A549 (cell line): Measurements from ENCODE around the gene RCBTB2. TPM values are rescaled to one million over a fixed set of nuclear protein-coding genes. Genes with fewer than 3 reads are reported as not detected.

Experiments used
- ATAC-seq, 2 experiments: fragments of 200-7000 bp in 1 of 2; fragments of >200 bp in 1 of 2; cut with Nextera tagmentation in 1 of 2; cut with Tn5 transposase in 1 of 2; 3 replicates each; pipeline versions ENCODE4 v1.8.0 to v1.9.1; 2018 to 2020; ENCODE audit warnings: mild to moderate bottlenecking in 1 of 2, moderate library complexity in 1 of 2
- CTCF ChIA-PET: fragments of 300-600 bp; sonication (Branson Sonifier 250); formaldehyde crosslinking; extraction: SDS; loops from one replicate; lab custom pipeline; 2021; ENCODE audit warnings: antibody characterized with exemption, inconsistent platforms; lab: Yijun Ruan, JAX
- POLR2A ChIA-PET: fragments of 350-600 bp; formaldehyde crosslinking; extraction: SDS; loops from one replicate; lab custom pipeline; 2021; ENCODE audit warnings: antibody characterized with exemption, inconsistent platforms; lab: Yijun Ruan, JAX
- DNase-seq, 2 experiments: peaks; one replicate each; pipeline versions ENCODE4 v3.0.0 to v3.0.0-alpha.2; 2011 to 2016; ENCODE audit warnings: low read depth in 1 of 2, low spot score in 1 of 2
- FAIRE-seq: peaks from 2 replicates; lab custom pipeline; 2011; peaks lifted over from hg19 to GRCh38; lab: Jason Lieb, UNC
- H3K27ac ChIP-seq, 2 experiments: fragments of >200 bp; sonication (Bioruptor Twin); formaldehyde crosslinking; 3 replicates each; pipeline ENCODE4 v1.5.1; 2016 to 2017
- H3K4me1 ChIP-seq: fragments of >200 bp; sonication (Bioruptor Twin); formaldehyde crosslinking; 3 replicates; pipeline ENCODE4 v1.6.1; 2016
- H3K4me2 ChIP-seq: fragments of >200 bp; sonication (Bioruptor Twin); formaldehyde crosslinking; 3 replicates; pipeline ENCODE4 v1.6.1; 2016
- H3K4me3 ChIP-seq: fragments of >200 bp; sonication (Bioruptor Twin); formaldehyde crosslinking; 3 replicates; pipeline ENCODE4 v1.5.1; 2016
- H3K9me3 ChIP-seq: fragments of >200 bp; sonication (Bioruptor Twin); formaldehyde crosslinking; 3 replicates; pipeline ENCODE4 v1.6.1; 2016
- CBX2 ChIP-seq: fragments of 200-600 bp; sonication (generic); IDR thresholded peaks from 2 replicates; pipeline ENCODE4 v1.6.1; 2016; ENCODE audit warnings: low read depth, mild to moderate bottlenecking, borderline replicate concordance
- CBX8 ChIP-seq: fragments of 200-600 bp; sonication (generic); IDR thresholded peaks from 2 replicates; pipeline ENCODE4 v1.6.1; 2016
- CEBPB ChIP-seq, 2 experiments: fragments of >200 bp in 1 of 2; sonication (Bioruptor Twin) in 1 of 2; formaldehyde crosslinking in 1 of 2; IDR thresholded peaks; 2 replicates each; pipeline ENCODE4 v1.6.1; 2012 to 2016
- CHD2 ChIP-seq: fragments of 150-350 bp; IDR thresholded peaks from 2 replicates; pipeline ENCODE4 v1.6.1; 2014; ENCODE audit warnings: low read length; ENCODE audit not compliant: partially characterized antibody
- CHD4 ChIP-seq: fragments of 200-600 bp; sonication (generic); IDR thresholded peaks from 2 replicates; pipeline ENCODE4 v1.6.1; 2016; ENCODE audit warnings: antibody characterized with exemption, mild to moderate bottlenecking, borderline replicate concordance
- ELK1 ChIP-seq: fragments of 150-350 bp; IDR thresholded peaks from 2 replicates; pipeline ENCODE4 v1.6.1; 2014; ENCODE audit warnings: low read depth, mild to moderate bottlenecking, low read length
- EP300 ChIP-seq, 2 experiments: fragments of >200 bp; sonication (Bioruptor Twin); formaldehyde crosslinking; IDR thresholded peaks; 2 replicates in 1 of 2; 3 replicates in 1 of 2; pipeline ENCODE4 v1.6.1; 2016 to 2017
- ESRRA ChIP-seq: fragments of 150-350 bp; IDR thresholded peaks from 2 replicates; pipeline ENCODE4 v1.6.1; 2014; ENCODE audit warnings: mild to moderate bottlenecking, low read length, borderline replicate concordance
- FOSB ChIP-seq: fragments of 250-450 bp; sonication (Bioruptor Pico); IDR thresholded peaks from 2 replicates; pipeline ENCODE4 v1.5.0; 2020; ENCODE audit warnings: mild to moderate bottlenecking, moderate library complexity
- FOXS1 ChIP-seq: fragments of 250-450 bp; sonication (Bioruptor Pico); IDR thresholded peaks from 2 replicates; pipeline ENCODE4 v1.5.0; 2020; ENCODE audit warnings: mild to moderate bottlenecking, moderate library complexity
- HES2 ChIP-seq: fragments of >200 bp; sonication (Bioruptor Twin); formaldehyde crosslinking; IDR thresholded peaks from 2 replicates; pipeline ENCODE4 v1.6.1; 2016
- HEYL ChIP-seq: fragments of 250-450 bp; sonication (Bioruptor Pico); IDR thresholded peaks from 2 replicates; pipeline ENCODE4 v1.8.0; 2021; ENCODE audit warnings: mild to moderate bottlenecking, moderate library complexity
- HOXA7 ChIP-seq: fragments of 250-450 bp; sonication (Bioruptor Pico); IDR thresholded peaks from 2 replicates; pipeline ENCODE4 v1.5.0; 2020; ENCODE audit warnings: mild to moderate bottlenecking, moderate library complexity
- HOXB13 ChIP-seq: fragments of 250-450 bp; sonication (Bioruptor Pico); IDR thresholded peaks from 2 replicates; pipeline ENCODE4 v1.5.0; 2020; ENCODE audit warnings: low read depth, mild to moderate bottlenecking, moderate library complexity
- HOXB5 ChIP-seq: fragments of 250-450 bp; sonication (Bioruptor Pico); IDR thresholded peaks from 2 replicates; pipeline ENCODE4 v1.5.0; 2020; ENCODE audit warnings: mild to moderate bottlenecking, moderate library complexity
- KDM1A ChIP-seq: fragments of 200-600 bp; sonication (generic); IDR thresholded peaks from 2 replicates; pipeline ENCODE4 v1.6.1; 2016; ENCODE audit warnings: low read depth, mild to moderate bottlenecking
- MAZ ChIP-seq: fragments of 150-350 bp; IDR thresholded peaks from 2 replicates; pipeline ENCODE4 v1.6.1; 2014; ENCODE audit warnings: antibody characterized with exemption, low read depth, low read length, borderline replicate concordance
- NFE2L2 ChIP-seq: fragments of 150-350 bp; conservative IDR thresholded peaks from 2 replicates; pipeline ENCODE4 v1.6.1; 2014; ENCODE audit warnings: low read length
- NPAS2 ChIP-seq: fragments of 250-450 bp; sonication (Bioruptor Pico); IDR thresholded peaks from 2 replicates; pipeline ENCODE4 v1.8.0; 2022; ENCODE audit warnings: mild to moderate bottlenecking, moderate library complexity, borderline replicate concordance
- PBX3 ChIP-seq: IDR thresholded peaks from 2 replicates; pipeline ENCODE4 v1.6.1; 2012
- POLR2A ChIP-seq: IDR thresholded peaks from 2 replicates; pipeline ENCODE4 v1.6.1; 2012; ENCODE audit warnings: mild to moderate bottlenecking, low read length
- RCOR1 ChIP-seq: fragments of 150-350 bp; IDR thresholded peaks from 2 replicates; pipeline ENCODE4 v1.6.1; 2014; ENCODE audit warnings: antibody characterized with exemption, low read length, low read depth
- RNF2 ChIP-seq: fragments of 200-600 bp; sonication (generic); IDR thresholded peaks from 2 replicates; pipeline ENCODE4 v1.6.1; 2016; ENCODE audit warnings: low read depth, mild to moderate bottlenecking, antibody characterized with exemption, moderate library complexity, borderline replicate concordance
- SMC3 ChIP-seq: fragments of >200 bp; sonication (Bioruptor Twin); formaldehyde crosslinking; IDR thresholded peaks from 3 replicates; pipeline ENCODE4 v1.6.1; 2018; ENCODE audit warnings: inconsistent platforms
- TFCP2L1 ChIP-seq: fragments of 250-450 bp; sonication (Bioruptor Pico); IDR thresholded peaks from 2 replicates; pipeline ENCODE4 v1.5.0; 2021; ENCODE audit warnings: mild to moderate bottlenecking
- ZNF302 ChIP-seq: fragments of 250-450 bp; sonication (Bioruptor Pico); IDR thresholded peaks from 2 replicates; pipeline ENCODE4 v1.9.0; 2021; ENCODE audit warnings: inconsistent platforms, mild to moderate bottlenecking, moderate library complexity
- WGBS: methylation state at CpG from one replicate; pipeline ENCODE4 v1.1.6; 2017; ENCODE audit errors: missing lambda C conversion rate; 5-methylcytosine and 5-hydroxymethylcytosine counted together
- polyA plus RNA-seq, 4 experiments: library from polyadenylated mRNA; depleted of rRNA in 3 of 4; stranded (reverse); fragments of >200 nt; fragmentation: RNase III in 1 of 4; extraction: RNeasy Plus Mini Kit Qiagen cat#74134 plus additional on column Dnase treatment in 1 of 4; gene quantifications; 2 replicates in 3 of 4; 3 replicates in 1 of 4; pipeline ENCODE4 v1.2.3, GENCODE V29; 2011 to 2017
- TF ChIP-seq, protein P1 (sequence below): fragments of >200 bp; sonication (Bioruptor Twin); formaldehyde crosslinking; IDR thresholded peaks from 3 replicates; pipeline ENCODE4 v1.5.1; 2016

RCBTB2 gene
- polyA plus RNA-seq, 2 of the 4 experiments (the other 2 are of a cell fraction) = 1.1 to 2.0 TPM

GRCh38 chr13:48535766-48536165, 2.9 kb upstream of the RCBTB2 start:
- ATAC-seq = no peak

GRCh38 chr13:48534911-48535501, 2.1 kb upstream of the RCBTB2 start:
- Histone ChIP-seq H3K4me1 (no peaks in the 10 kb centered on the region), H3K27ac (no peak overlapping the region), H3K4me3 (no peak overlapping the region), H3K9me3 (no peaks in the 10 kb centered on the region), H3K4me2 (no peak overlapping the region)
- DNase-seq (no peak), FAIRE-seq (no peak), ATAC-seq (no peak)
- peak in 1 of 2 experiments; percentile 71; a peak in 2 of 4 replicates for TF ChIP-seq CEBPB (IDR thresholded peaks at IDR 0.05)
- no peak for TF ChIP-seq ESRRA
- TF ChIP-seq ELK1 = no peak
- POLR2A ChIA-PET = no interaction called here
- 84% methylated on average over 5 of the region's 5 CpGs for whole genome bisulfite sequencing
- CTCF ChIA-PET = no interaction called here

More at GRCh38 chr13:48535766-48536165, 2.9 kb upstream of the RCBTB2 start:
- DNase-seq = no peak
- ChIA-PET POLR2A (no interaction called here), CTCF (no interaction called here)
- TF ChIP-seq, protein P1, sequence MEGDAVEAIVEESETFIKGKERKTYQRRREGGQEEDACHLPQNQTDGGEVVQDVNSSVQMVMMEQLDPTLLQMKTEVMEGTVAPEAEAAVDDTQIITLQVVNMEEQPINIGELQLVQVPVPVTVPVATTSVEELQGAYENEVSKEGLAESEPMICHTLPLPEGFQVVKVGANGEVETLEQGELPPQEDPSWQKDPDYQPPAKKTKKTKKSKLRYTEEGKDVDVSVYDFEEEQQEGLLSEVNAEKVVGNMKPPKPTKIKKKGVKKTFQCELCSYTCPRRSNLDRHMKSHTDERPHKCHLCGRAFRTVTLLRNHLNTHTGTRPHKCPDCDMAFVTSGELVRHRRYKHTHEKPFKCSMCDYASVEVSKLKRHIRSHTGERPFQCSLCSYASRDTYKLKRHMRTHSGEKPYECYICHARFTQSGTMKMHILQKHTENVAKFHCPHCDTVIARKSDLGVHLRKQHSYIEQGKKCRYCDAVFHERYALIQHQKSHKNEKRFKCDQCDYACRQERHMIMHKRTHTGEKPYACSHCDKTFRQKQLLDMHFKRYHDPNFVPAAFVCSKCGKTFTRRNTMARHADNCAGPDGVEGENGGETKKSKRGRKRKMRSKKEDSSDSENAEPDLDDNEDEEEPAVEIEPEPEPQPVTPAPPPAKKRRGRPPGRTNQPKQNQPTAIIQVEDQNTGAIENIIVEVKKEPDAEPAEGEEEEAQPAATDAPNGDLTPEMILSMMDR = no peak
- no peak for TF ChIP-seq PBX3
- no peak for TF ChIP-seq MAZ
- no peak for TF ChIP-seq NFE2L2
- no peak for TF ChIP-seq CBX8
- no peak for TF ChIP-seq FOXS1 (CRISPR knock-in tag)
- no peak for TF ChIP-seq HOXA7 (CRISPR knock-in tag)
- TF ChIP-seq ELK1 = no peak
- TF ChIP-seq CHD2 = no peak
- TF ChIP-seq TFCP2L1 (CRISPR knock-in tag) = no peak
- TF ChIP-seq ESRRA = no peak
- TF ChIP-seq FOSB (CRISPR knock-in tag) = no peak
- no peak for TF ChIP-seq EP300 (IDR thresholded peaks at IDR 0.05)
- no peak for TF ChIP-seq CBX2
- TF ChIP-seq POLR2A = no peak
- FAIRE-seq = no peak
- Histone ChIP-seq H3K9me3 (no peaks in the 10 kb centered on the region), H3K27ac (no peak overlapping the region), H3K4me2 (no peak overlapping the region), H3K4me3 (no peak overlapping the region), H3K4me1 (no peaks in the 10 kb centered on the region)
- 70% methylated on average over 2 of the region's 2 CpGs for WGBS

DNA sequence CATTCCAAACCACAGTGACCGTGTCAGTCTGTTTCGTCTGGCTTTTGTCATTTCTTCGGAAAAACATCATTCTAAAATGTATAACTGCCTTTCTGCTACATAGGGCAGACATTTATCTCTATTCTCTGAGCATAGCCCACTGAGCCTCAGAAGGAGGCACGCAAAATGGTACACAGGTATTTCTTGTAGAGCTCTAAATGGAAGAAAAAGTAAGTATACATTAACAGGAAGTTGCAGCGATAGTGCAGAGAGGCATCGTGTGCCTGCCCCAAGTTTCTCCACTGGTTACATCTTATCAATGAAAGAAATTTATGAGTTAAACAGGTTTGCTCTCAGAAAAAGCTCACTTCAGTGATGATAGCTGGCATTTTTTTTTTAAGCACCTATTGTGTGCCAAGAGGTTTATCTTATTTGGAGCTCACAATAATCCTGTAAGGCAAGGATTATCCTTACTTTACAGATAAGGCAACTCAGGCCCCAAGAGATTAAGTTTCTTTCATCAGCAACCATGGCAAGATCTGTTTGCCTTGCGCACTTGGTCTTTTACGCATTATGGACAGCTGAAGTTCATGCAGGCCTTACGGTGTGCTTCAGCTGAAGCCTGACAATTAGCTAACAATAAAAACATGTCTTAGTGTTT, 1.2 kb upstream of the RCBTB2 start:
- H3K9me3 ChIP-seq = no peaks in the 10 kb centered on the region
- no peak overlapping the region for H3K27ac ChIP-seq
- CTCF ChIA-PET = interaction anchor here (1.7 kb wide), 1 partner anchor 8 kb away, joined by 6 read pairs; no protein-coding TSS in a partner anchor
- 95% methylated on average over 9 of the region's 9 CpGs for WGBS
- no peak for DNase-seq
- POLR2A ChIA-PET = no interaction called here
- no peak overlapping the region for H3K4me3 ChIP-seq
- no peaks in the 10 kb centered on the region for H3K4me1 ChIP-seq
- no peak for FAIRE-seq
- ATAC-seq = no peak
- H3K4me2 ChIP-seq = no peak overlapping the region
- TF ChIP-seq HOXB5 (no peak), MAZ (no peak), HEYL (CRISPR knock-in tag) (no peak), SMC3 (no peak), HOXB13 (CRISPR knock-in tag) (no peak), NPAS2 (CRISPR knock-in tag) (no peak), HES2 (no peak), RCOR1 (no peak), CEBPB (IDR thresholded peaks at IDR 0.05) (no peak), FOXS1 (CRISPR knock-in tag) (no peak), CHD4 (no peak), ELK1 (no peak), ESRRA (no peak), RNF2 (no peak), ZNF302 (no peak), KDM1A (no peak)
